Neural progenitor cell (in vitro differentiated cells): ENCODE measurements around the gene GAL3ST2.

Experiments
- EZH2 ChIP-seq: fragments of 200-600 bp; sonication (generic); IDR thresholded peaks from 2 replicates; pipeline ENCODE4 v1.6.1; 2017; ENCODE audit warnings: antibody characterized with exemption, mild to moderate bottlenecking, moderate library complexity
- EZH2phosphoT487 ChIP-seq: fragments of 200-600 bp; sonication (generic); IDR thresholded peaks from 2 replicates; pipeline ENCODE4 v1.6.1; 2017; ENCODE audit warnings: antibody characterized with exemption
- TF ChIP-seq, protein P1 (sequence below): fragments of 200-600 bp; sonication (generic); IDR thresholded peaks from 2 replicates; pipeline ENCODE4 v1.5.1; 2017; ENCODE audit warnings: antibody characterized with exemption, mild to moderate bottlenecking

DNA sequence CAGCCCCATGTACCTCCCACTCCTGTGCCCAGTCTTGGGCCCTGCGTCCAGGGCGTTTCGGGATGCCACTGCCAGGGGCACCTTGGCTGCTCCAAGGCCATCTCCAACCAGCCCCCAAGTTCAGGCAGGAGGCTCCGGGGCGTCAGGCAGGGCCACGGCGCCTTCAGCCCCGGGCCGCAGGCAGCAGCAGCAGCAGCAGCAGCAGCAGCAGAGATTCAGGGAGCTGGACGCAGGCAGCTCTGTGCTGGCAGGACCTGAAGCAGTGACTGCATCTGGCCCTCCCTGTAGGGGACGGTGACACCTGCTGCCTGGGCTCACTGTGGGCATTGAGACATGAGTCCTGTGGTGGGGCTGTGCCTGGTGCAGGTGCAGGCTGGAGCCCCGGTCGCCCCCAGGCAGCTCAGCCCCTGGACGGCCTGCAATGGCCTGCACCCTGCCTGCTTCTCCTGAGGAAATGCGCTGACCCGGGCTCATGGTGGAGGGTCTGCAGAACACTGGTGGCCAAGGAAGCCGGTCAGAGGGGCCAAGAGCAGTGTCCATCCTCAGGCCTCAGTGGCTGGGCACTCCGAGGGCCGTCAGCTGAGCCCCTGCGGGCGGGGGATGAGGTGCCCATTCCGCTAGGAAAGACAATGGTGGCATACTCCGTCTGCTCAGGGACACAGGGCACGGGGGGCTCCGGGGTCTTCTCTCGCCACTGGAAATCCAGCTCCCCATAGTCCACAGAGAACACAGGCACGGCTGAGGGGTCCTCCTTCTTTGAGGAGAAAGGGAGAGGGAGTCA lies 74.1 kb downstream of the GAL3ST2 start:
- TF ChIP-seq, protein P1, sequence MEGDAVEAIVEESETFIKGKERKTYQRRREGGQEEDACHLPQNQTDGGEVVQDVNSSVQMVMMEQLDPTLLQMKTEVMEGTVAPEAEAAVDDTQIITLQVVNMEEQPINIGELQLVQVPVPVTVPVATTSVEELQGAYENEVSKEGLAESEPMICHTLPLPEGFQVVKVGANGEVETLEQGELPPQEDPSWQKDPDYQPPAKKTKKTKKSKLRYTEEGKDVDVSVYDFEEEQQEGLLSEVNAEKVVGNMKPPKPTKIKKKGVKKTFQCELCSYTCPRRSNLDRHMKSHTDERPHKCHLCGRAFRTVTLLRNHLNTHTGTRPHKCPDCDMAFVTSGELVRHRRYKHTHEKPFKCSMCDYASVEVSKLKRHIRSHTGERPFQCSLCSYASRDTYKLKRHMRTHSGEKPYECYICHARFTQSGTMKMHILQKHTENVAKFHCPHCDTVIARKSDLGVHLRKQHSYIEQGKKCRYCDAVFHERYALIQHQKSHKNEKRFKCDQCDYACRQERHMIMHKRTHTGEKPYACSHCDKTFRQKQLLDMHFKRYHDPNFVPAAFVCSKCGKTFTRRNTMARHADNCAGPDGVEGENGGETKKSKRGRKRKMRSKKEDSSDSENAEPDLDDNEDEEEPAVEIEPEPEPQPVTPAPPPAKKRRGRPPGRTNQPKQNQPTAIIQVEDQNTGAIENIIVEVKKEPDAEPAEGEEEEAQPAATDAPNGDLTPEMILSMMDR: no peak
- TF ChIP-seq EZH2phosphoT487: no peak
- no peak for TF ChIP-seq EZH2
